Hepatocyte (in vitro differentiated cells): ENCODE data around the gene PCDHB13. TPM values are rescaled to one million over a fixed set of nuclear protein-coding genes. Genes with fewer than 3 reads are reported as not detected.
A peak's percentile ranks its signal among the peaks of the same experiment; 100 is the strongest.
"Not testable (repeated sequence)": the region's sequence is repeated elsewhere in the genome, so short reads cannot be mapped to it uniquely, and the experiment has no call there.

Source experiments
- DNase-seq: peaks from one replicate; pipeline ENCODE4 v3.0.0-alpha.2; 2016; ENCODE audit warnings: low spot score
- H2AFZ ChIP-seq: fragments of 200-600 bp; sonication (generic); 2 replicates; pipeline ENCODE4 v1.6.0; 2016; ENCODE audit warnings: antibody characterized with exemption, mild to moderate bottlenecking
- H3K27ac ChIP-seq: fragments of 200-600 bp; sonication (generic); 2 replicates; pipeline ENCODE4 v1.5.1; 2016; ENCODE audit warnings: mild to moderate bottlenecking
- H3K27me3 ChIP-seq: fragments of 200-600 bp; sonication (generic); 2 replicates; pipeline ENCODE4 v1.6.1; 2016
- H3K36me3 ChIP-seq: fragments of 200-600 bp; sonication (generic); replicated peaks from 2 replicates; pipeline ENCODE4 v1.5.1; 2016; ENCODE audit warnings: low read depth; ENCODE audit not compliant: insufficient read depth
- H3K4me1 ChIP-seq: fragments of 200-600 bp; sonication (generic); 2 replicates; pipeline ENCODE4 v1.5.1; 2016; ENCODE audit warnings: mild to moderate bottlenecking, moderate library complexity; ENCODE audit not compliant: insufficient read depth
- H3K4me2 ChIP-seq: fragments of 200-600 bp; sonication (generic); 2 replicates; pipeline ENCODE4 v1.6.0; 2016
- H3K4me3 ChIP-seq: fragments of 200-600 bp; sonication (generic); 2 replicates; pipeline ENCODE4 v1.5.1; 2016; ENCODE audit warnings: mild to moderate bottlenecking
- H3K79me2 ChIP-seq: fragments of 200-600 bp; sonication (generic); 2 replicates; pipeline ENCODE4 v1.6.0; 2017; ENCODE audit warnings: mild to moderate bottlenecking
- H3K9me2 ChIP-seq: fragments of 200-600 bp; sonication (generic); replicated peaks from 2 replicates; pipeline ENCODE4 v1.6.0; 2017; ENCODE audit warnings: mild to moderate bottlenecking; ENCODE audit not compliant: insufficient read depth
- H3K9me3 ChIP-seq: fragments of 200-600 bp; sonication (generic); 2 replicates; pipeline ENCODE4 v1.5.1; 2016; ENCODE audit warnings: low read depth, mild to moderate bottlenecking
- H4K20me1 ChIP-seq: fragments of 200-600 bp; sonication (generic); 2 replicates; pipeline ENCODE4 v1.6.0; 2016; ENCODE audit warnings: mild to moderate bottlenecking; ENCODE audit not compliant: insufficient read depth, poor library complexity, severe bottlenecking
- EZH2 ChIP-seq: fragments of 200-600 bp; sonication (generic); IDR thresholded peaks from 2 replicates; pipeline ENCODE4 v1.6.1; 2016; ENCODE audit warnings: antibody characterized with exemption, mild to moderate bottlenecking, borderline replicate concordance
- EZH2phosphoT487 ChIP-seq: fragments of 200-600 bp; sonication (generic); IDR thresholded peaks from one replicate; pipeline ENCODE4 v1.6.1; 2018; ENCODE audit warnings: antibody characterized with exemption, mild to moderate bottlenecking, low read depth, moderate library complexity; ENCODE audit not compliant: unreplicated experiment, severe bottlenecking
- WGBS: methylation state at CpG from one replicate; pipeline ENCODE4 v1.1.6; 2016; ENCODE audit warnings: low lambda C conversion rate; ENCODE audit errors: missing lambda C conversion rate; 5-methylcytosine and 5-hydroxymethylcytosine counted together
- polyA plus RNA-seq: library from polyadenylated mRNA; unstranded; fragments of >200 nt; fragmentation: Nextera tagmentation; extraction: Ambion mirVana; gene quantifications from 2 replicates; pipeline ENCODE4 v1.2.1, GENCODE V29; 2016
- total RNA-seq: library from RNA; depleted of rRNA; stranded (reverse); fragments of >200 nt; gene quantifications from 2 replicates; pipeline ENCODE4 v1.2.3, GENCODE V29; 2014
- TF ChIP-seq, protein P1 (sequence below): fragments of 200-600 bp; sonication (generic); IDR thresholded peaks from 2 replicates; pipeline ENCODE4 v1.5.1; 2016; ENCODE audit warnings: antibody characterized with exemption, mild to moderate bottlenecking; ENCODE audit not compliant: poor library complexity

The PCDHB13 gene
- total and polyA plus RNA-seq, 2 experiments from 2014 or later, result 1.1 to 1.9 TPM

DNA sequence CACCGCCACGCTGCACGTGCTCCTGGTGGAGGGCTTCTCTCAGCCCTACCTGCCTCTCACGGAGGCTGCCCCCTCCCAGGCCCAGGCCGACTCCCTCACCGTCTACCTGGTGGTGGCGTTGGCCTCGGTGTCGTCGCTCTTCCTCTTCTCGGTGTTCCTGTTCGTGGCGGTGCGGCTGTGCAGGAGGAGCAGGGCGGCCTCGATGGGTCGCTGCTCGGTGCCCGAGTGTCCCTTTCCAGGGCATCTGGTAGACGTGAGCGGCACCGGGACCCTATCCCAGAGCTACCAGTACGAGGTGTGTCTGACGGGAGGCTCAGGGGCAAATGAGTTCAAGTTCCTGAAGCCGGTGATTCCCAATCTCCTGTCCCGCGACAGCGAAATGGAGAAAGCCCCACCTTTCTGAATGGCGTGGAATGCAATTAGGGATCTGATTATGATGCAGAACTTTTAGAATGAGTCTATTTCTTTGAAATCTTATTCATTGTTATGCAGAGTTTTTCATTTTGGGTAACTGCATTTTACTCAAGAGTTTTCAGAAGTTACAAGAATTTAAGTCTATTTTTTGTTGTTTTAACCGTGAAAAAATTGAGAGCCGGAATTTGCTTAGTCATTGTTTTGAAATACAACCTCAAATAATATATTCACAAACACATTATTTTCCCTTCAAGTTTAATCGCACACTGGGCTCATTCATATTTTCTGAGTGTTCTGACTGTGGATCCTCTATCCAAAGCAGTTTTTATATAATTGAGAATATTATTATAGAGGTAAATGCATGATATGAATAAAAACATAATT, 23.0 kb downstream of the PCDHB13 start:
- no peaks in the 10 kb centered on the region for H3K36me3 ChIP-seq
- H3K4me2 ChIP-seq, result no peak overlapping the region
- no peaks in the 10 kb centered on the region for H3K4me1 ChIP-seq
- no peaks in the 10 kb centered on the region for H3K27me3 ChIP-seq
- no peak for TF ChIP-seq EZH2phosphoT487
- TF ChIP-seq EZH2, result no peak
- TF ChIP-seq, protein P1, sequence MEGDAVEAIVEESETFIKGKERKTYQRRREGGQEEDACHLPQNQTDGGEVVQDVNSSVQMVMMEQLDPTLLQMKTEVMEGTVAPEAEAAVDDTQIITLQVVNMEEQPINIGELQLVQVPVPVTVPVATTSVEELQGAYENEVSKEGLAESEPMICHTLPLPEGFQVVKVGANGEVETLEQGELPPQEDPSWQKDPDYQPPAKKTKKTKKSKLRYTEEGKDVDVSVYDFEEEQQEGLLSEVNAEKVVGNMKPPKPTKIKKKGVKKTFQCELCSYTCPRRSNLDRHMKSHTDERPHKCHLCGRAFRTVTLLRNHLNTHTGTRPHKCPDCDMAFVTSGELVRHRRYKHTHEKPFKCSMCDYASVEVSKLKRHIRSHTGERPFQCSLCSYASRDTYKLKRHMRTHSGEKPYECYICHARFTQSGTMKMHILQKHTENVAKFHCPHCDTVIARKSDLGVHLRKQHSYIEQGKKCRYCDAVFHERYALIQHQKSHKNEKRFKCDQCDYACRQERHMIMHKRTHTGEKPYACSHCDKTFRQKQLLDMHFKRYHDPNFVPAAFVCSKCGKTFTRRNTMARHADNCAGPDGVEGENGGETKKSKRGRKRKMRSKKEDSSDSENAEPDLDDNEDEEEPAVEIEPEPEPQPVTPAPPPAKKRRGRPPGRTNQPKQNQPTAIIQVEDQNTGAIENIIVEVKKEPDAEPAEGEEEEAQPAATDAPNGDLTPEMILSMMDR, result no peak
- H3K27ac ChIP-seq, result no peak overlapping the region
- no peaks in the 10 kb centered on the region for H3K9me2 ChIP-seq
- 94% methylated on average over 30 of the region's 32 CpGs for WGBS
- no peak overlapping the region for H3K4me3 ChIP-seq
- H4K20me1 ChIP-seq, result no peaks in the 10 kb centered on the region
- H2AFZ ChIP-seq, result no peak overlapping the region
- DNase-seq, result no peak
- H3K9me3 ChIP-seq, result peaks cover 36% of the 10 kb centered on the region
- no peaks in the 10 kb centered on the region for H3K79me2 ChIP-seq

DNA sequence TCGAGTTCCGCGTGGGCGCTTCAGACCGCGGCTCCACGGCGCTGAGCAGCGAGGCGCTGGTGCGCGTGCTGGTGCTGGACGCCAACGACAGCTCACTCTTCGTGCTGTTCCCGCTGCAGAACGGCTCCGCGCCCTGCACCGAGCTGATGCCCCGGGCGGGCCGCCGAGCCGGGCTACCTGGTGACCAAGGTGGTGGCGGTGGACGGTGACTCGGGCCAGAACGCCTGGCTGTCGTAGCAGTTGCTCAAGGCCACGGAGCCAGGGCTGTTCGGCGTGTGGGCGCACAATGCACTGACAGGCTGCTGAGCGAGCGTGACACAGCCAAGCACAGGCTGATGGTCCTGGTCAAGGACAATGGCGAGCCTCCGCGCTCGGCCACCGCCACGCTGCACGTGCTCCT, 27.8 kb downstream of the PCDHB13 start:
- no peaks in the 10 kb centered on the region for H3K9me2 ChIP-seq
- peaks cover 40% of the 10 kb centered on the region for H3K9me3 ChIP-seq
- no peak overlapping the region for H3K4me2 ChIP-seq
- H3K27ac ChIP-seq, result no peak overlapping the region
- DNase-seq, result no peak
- no peaks in the 10 kb centered on the region for H3K4me1 ChIP-seq
- WGBS, result 99% methylated on average over 42 of the region's 43 CpGs
- no peaks in the 10 kb centered on the region for H4K20me1 ChIP-seq
- H3K79me2 ChIP-seq, result no peaks in the 10 kb centered on the region
- no peak overlapping the region for H3K4me3 ChIP-seq
- no peaks in the 10 kb centered on the region for H3K27me3 ChIP-seq
- H3K36me3 ChIP-seq, result no peaks in the 10 kb centered on the region
- TF ChIP-seq, protein P1, result no peak
- TF ChIP-seq EZH2phosphoT487 (no peak), EZH2 (no peak)
- H2AFZ ChIP-seq, result no peak overlapping the region

DNA sequence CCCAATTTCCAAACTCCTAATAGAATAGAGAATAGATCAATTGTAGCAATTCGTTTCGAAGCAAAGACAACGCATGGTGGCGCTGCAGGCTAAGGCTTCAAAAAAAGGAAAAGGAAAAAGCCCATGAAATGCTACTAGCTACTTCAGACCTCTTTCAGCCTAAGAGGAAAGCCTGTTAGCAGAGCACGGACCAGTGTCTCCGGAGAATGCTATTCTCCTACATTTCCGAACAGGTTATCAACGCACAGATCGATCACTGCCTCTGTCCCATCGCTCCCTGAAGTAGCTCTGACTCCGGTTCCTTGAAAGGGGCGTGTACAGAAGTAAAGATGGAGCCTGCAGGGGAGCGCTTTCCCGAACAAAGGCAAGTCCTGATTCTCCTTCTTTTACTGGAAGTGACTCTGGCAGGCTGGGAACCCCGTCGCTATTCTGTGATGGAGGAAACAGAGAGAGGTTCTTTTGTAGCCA, 31.6 kb downstream of the PCDHB13 start, which contains the start of gene PCDHB15:
Gene PCDHB15 (plus strand): TSS at position 146 of the 468 bp plus-strand sequence. CDS start 184 bp downstream, at position 330.
- H4K20me1 ChIP-seq, result no peaks in the 10 kb centered on the region
- no peak within 1 kb of the TSS for H3K27ac ChIP-seq
- H3K27me3 ChIP-seq, result no peaks in the 10 kb centered on the region
- H3K9me2 ChIP-seq, result no peaks in the 10 kb centered on the region
- H3K4me3 ChIP-seq, result no peak within 1 kb of the TSS
- H3K4me2 ChIP-seq, result no peak within 1 kb of the TSS
- H3K4me1 ChIP-seq, result no peaks in the 10 kb centered on the region
- no peak within 1 kb of the TSS for H2AFZ ChIP-seq
- no peaks in the 10 kb centered on the region for H3K79me2 ChIP-seq
- H3K36me3 ChIP-seq, result no peaks in the 10 kb centered on the region
- peaks cover 41% of the 10 kb centered on the region for H3K9me3 ChIP-seq
- DNase-seq, result no peak
- TF ChIP-seq, protein P1, result peak; percentile 20
- TF ChIP-seq EZH2, result no peak
- WGBS, result 33% methylated on average over 16 of the region's 16 CpGs

DNA sequence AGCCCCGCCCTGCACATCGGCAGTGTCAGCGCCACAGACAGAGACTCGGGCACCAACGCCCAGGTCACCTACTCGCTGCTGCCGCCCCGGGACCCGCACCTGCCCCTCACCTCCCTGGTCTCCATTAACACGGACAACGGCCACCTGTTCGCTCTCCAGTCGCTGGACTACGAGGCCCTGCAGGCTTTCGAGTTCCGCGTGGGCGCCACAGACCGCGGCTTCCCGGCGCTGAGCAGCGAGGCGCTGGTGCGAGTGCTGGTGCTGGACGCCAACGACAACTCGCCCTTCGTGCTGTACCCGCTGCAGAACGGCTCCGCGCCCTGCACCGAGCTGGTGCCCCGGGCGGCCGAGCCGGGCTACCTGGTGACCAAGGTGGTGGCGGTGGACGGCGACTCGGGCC, 33.3 kb downstream of the PCDHB13 start:
- H3K4me2 ChIP-seq, H3K27me3 ChIP-seq, DNase-seq, H3K79me2 ChIP-seq, H3K27ac ChIP-seq, H2AFZ ChIP-seq, H3K9me2 ChIP-seq, H3K36me3 ChIP-seq, H4K20me1 ChIP-seq, H3K4me1 ChIP-seq, H3K4me3 ChIP-seq: not testable (repeated sequence)
- H3K9me3 ChIP-seq, result peaks cover 49% of the 10 kb centered on the region
- 98% methylated on average over 27 of the region's 42 CpGs for WGBS

DNA sequence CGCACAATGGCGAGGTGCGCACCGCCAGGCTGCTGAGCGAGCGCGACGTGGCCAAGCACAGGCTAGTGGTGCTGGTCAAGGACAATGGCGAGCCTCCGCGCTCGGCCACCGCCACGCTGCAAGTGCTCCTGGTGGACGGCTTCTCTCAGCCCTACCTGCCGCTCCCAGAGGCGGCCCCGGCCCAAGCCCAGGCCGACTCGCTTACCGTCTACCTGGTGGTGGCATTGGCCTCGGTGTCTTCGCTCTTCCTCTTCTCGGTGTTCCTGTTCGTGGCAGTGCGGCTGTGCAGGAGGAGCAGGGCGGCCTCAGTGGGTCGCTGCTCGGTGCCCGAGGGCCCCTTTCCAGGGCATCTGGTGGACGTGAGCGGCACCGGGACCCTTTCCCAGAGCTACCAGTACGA, 33.7 kb downstream of the PCDHB13 start:
- H4K20me1 ChIP-seq, H3K9me2 ChIP-seq, H3K27ac ChIP-seq, DNase-seq, H2AFZ ChIP-seq, H3K4me2 ChIP-seq, H3K4me1 ChIP-seq, H3K4me3 ChIP-seq, H3K79me2 ChIP-seq, H3K27me3 ChIP-seq, H3K36me3 ChIP-seq: not testable (repeated sequence)
- peaks cover 50% of the 10 kb centered on the region for H3K9me3 ChIP-seq
- WGBS, result 99% methylated on average over 29 of the region's 34 CpGs
